ENCODE data around the gene LMX1B.

GRCh38 chr9:126623314-126623666 is 9.6 kb downstream of the LMX1B start:
- TF ChIP-seq CTCF (IDR thresholded peaks at IDR 0.05) (no peak), POLR2A (IDR thresholded peaks at IDR 0.05) (no peak)
